Hypothalamus (tissue), 51 donors: Measurements from ENCODE around the gene CPZ.

Source experiments
- DNase-seq, 51 donors: peaks; one replicate each; lab custom pipeline; 2025; lab: John Stamatoyannopoulos, UW

CPZ gene

GRCh38 chr4:8579526-8580320, 12.8 kb upstream of the CPZ start:
- no peak for DNase-seq

- peak in 3 of 51 donors; percentile 7 to 32 (median 21) for DNase-seq
These were observed 12.1 kb upstream of the CPZ start, which contains the start of gene GPR78 for GRCh38 chr4:8580321-8581093. Gene GPR78, plus strand, starts transcription at chr4:8580392. Its CDS starts 591 bp downstream, at chr4:8580983.

- no peak for DNase-seq
These were observed 11.3 kb upstream of the CPZ start for GRCh38 chr4:8581094-8581861.

- DNase-seq = no peak
These were observed 10.5 kb upstream of the CPZ start for GRCh38 chr4:8582016-8582415.

- DNase-seq = no peak
These were observed 10.1 kb upstream of the CPZ start for GRCh38 chr4:8582436-8582835.

- no peak for DNase-seq
These were observed 9.5 kb upstream of the CPZ start for GRCh38 chr4:8582941-8583654.

GRCh38 chr4:8583655-8584025, 8.9 kb upstream of the CPZ start:
- DNase-seq = no peak

- DNase-seq = no peak
These were observed 7.4 kb upstream of the CPZ start for GRCh38 chr4:8585186-8585585.

- no peak for DNase-seq
These were observed 6.8 kb upstream of the CPZ start for GRCh38 chr4:8585721-8586212.

GRCh38 chr4:8586246-8586645, 6.3 kb upstream of the CPZ start:
- DNase-seq = no peak

GRCh38 chr4:8586671-8587468, 5.7 kb upstream of the CPZ start:
- DNase-seq = no peak

- no peak for DNase-seq
These were observed 4.9 kb upstream of the CPZ start for GRCh38 chr4:8587469-8588195.

- no peak for DNase-seq
These were observed 4.4 kb upstream of the CPZ start for GRCh38 chr4:8588196-8588470.

GRCh38 chr4:8589336-8589735, 3.2 kb upstream of the CPZ start:
- DNase-seq = no peak

GRCh38 chr4:8589823-8590545, 2.6 kb upstream of the CPZ start:
- no peak for DNase-seq

- no peak for DNase-seq
These were observed 2.1 kb upstream of the CPZ start for GRCh38 chr4:8590546-8590880.

GRCh38 chr4:8591114-8591513, 1.5 kb upstream of the CPZ start:
- DNase-seq = no peak

GRCh38 chr4:8591626-8592365, 769 bp upstream of the CPZ start:
- DNase-seq = no peak
